ENCODE results near the gene UPP1. TPM values are rescaled to one million over a fixed set of nuclear protein-coding genes. Genes with fewer than 3 reads are reported as not detected.

UPP1 gene
- 212 and 242 TPM in 2 replicates for total RNA-seq

GRCh38 chr7:48089046-48090003 is at the start of gene UPP1:
Gene UPP1, plus strand, starts transcription at chr7:48089265. Its CDS starts 5,519 bp downstream, at chr7:48094784.

Other genes with a start within 250 kb of the UPP1 start
- under 0.01 TPM in 1 of 2 replicates, not detected in the other for gene PKD1L1, start 140.8 kb upstream of the UPP1 start, total RNA-seq
- 13.7 and 14.9 TPM in 2 replicates for gene HUS1, start 109.7 kb upstream of the UPP1 start, total RNA-seq
- gene SUN3, start 60.2 kb upstream of the UPP1 start, total RNA-seq = not detected in 2 replicates
- gene C7orf57, start 53.7 kb upstream of the UPP1 start, total RNA-seq = 0.21 TPM in 1 of 2 replicates, not detected in the other
- 0.24 and 1.5 TPM in 2 replicates for gene ABCA13, start 82.2 kb downstream of the UPP1 start, total RNA-seq